A549 (cell line): Measurements from ENCODE around the gene NSMF. TPM values are rescaled to one million over a fixed set of nuclear protein-coding genes. Genes with fewer than 3 reads are reported as not detected.

Experiments used
- ATAC-seq, 2 experiments: fragments of 200-7000 bp in 1 of 2; fragments of >200 bp in 1 of 2; cut with Nextera tagmentation in 1 of 2; cut with Tn5 transposase in 1 of 2; 3 replicates each; pipeline versions ENCODE4 v1.8.0 to v1.9.1; 2018 to 2020; ENCODE audit warnings: mild to moderate bottlenecking in 1 of 2, moderate library complexity in 1 of 2
- CTCF ChIA-PET: fragments of 300-600 bp; sonication (Branson Sonifier 250); formaldehyde crosslinking; extraction: SDS; loops from one replicate; lab custom pipeline; 2021; ENCODE audit warnings: antibody characterized with exemption, inconsistent platforms; lab: Yijun Ruan, JAX
- POLR2A ChIA-PET: fragments of 350-600 bp; formaldehyde crosslinking; extraction: SDS; loops from one replicate; lab custom pipeline; 2021; ENCODE audit warnings: antibody characterized with exemption, inconsistent platforms; lab: Yijun Ruan, JAX
- DNase-seq, 2 experiments: peaks; one replicate each; pipeline versions ENCODE4 v3.0.0 to v3.0.0-alpha.2; 2011 to 2016; ENCODE audit warnings: low read depth in 1 of 2, low spot score in 1 of 2
- FAIRE-seq: peaks from 2 replicates; lab custom pipeline; 2011; peaks lifted over from hg19 to GRCh38; lab: Jason Lieb, UNC
- H3K27ac ChIP-seq, 2 experiments: fragments of >200 bp; sonication (Bioruptor Twin); formaldehyde crosslinking; 3 replicates each; pipeline ENCODE4 v1.5.1; 2016 to 2017
- H3K4me1 ChIP-seq: fragments of >200 bp; sonication (Bioruptor Twin); formaldehyde crosslinking; 3 replicates; pipeline ENCODE4 v1.6.1; 2016
- H3K4me2 ChIP-seq: fragments of >200 bp; sonication (Bioruptor Twin); formaldehyde crosslinking; 3 replicates; pipeline ENCODE4 v1.6.1; 2016
- H3K4me3 ChIP-seq: fragments of >200 bp; sonication (Bioruptor Twin); formaldehyde crosslinking; 3 replicates; pipeline ENCODE4 v1.5.1; 2016
- H3K9me3 ChIP-seq: fragments of >200 bp; sonication (Bioruptor Twin); formaldehyde crosslinking; 3 replicates; pipeline ENCODE4 v1.6.1; 2016
- EHMT2 ChIP-seq: fragments of 200-600 bp; sonication (generic); IDR thresholded peaks from 2 replicates; pipeline ENCODE4 v1.6.1; 2016; ENCODE audit warnings: antibody characterized with exemption, low read depth, mild to moderate bottlenecking, moderate library complexity
- EP300 ChIP-seq, 2 experiments: fragments of >200 bp; sonication (Bioruptor Twin); formaldehyde crosslinking; IDR thresholded peaks; 2 replicates in 1 of 2; 3 replicates in 1 of 2; pipeline ENCODE4 v1.6.1; 2016 to 2017
- FOSL2 ChIP-seq, 2 experiments: fragments of 450-650 bp in 1 of 2; fragments of >200 bp in 1 of 2; sonication (Bioruptor Twin) in 1 of 2; formaldehyde crosslinking; IDR thresholded peaks; 2 replicates each; pipeline versions ENCODE4 v1.5.0 to v1.6.1; 2016 to 2020; ENCODE audit warnings: mild to moderate bottlenecking in 1 of 2, moderate library complexity in 1 of 2
- HEYL ChIP-seq: fragments of 250-450 bp; sonication (Bioruptor Pico); IDR thresholded peaks from 2 replicates; pipeline ENCODE4 v1.8.0; 2021; ENCODE audit warnings: mild to moderate bottlenecking, moderate library complexity
- HOXB5 ChIP-seq: fragments of 250-450 bp; sonication (Bioruptor Pico); IDR thresholded peaks from 2 replicates; pipeline ENCODE4 v1.5.0; 2020; ENCODE audit warnings: mild to moderate bottlenecking, moderate library complexity
- JUN ChIP-seq, 2 experiments: fragments of >200 bp; sonication (Bioruptor Twin); formaldehyde crosslinking; IDR thresholded peaks; 2 replicates in 1 of 2; 3 replicates in 1 of 2; pipeline ENCODE4 v1.6.1; 2016 to 2017
- JUNB ChIP-seq: fragments of >200 bp; sonication (Bioruptor Twin); formaldehyde crosslinking; IDR thresholded peaks from 2 replicates; pipeline ENCODE4 v1.6.1; 2016
- MAZ ChIP-seq: fragments of 150-350 bp; IDR thresholded peaks from 2 replicates; pipeline ENCODE4 v1.6.1; 2014; ENCODE audit warnings: antibody characterized with exemption, low read depth, low read length, borderline replicate concordance
- NR3C1 ChIP-seq: fragments of >200 bp; sonication (Bioruptor Twin); formaldehyde crosslinking; IDR thresholded peaks from 3 replicates; pipeline ENCODE4 v1.6.1; 2017
- POLR2A ChIP-seq: IDR thresholded peaks from 2 replicates; pipeline ENCODE4 v1.6.1; 2012; ENCODE audit warnings: mild to moderate bottlenecking, low read length
- RAD21 ChIP-seq, 2 experiments: fragments of >200 bp in 1 of 2; sonication (Bioruptor Twin) in 1 of 2; formaldehyde crosslinking in 1 of 2; IDR thresholded peaks in 1 of 2; conservative IDR thresholded peaks in 1 of 2; 2 replicates in 1 of 2; 3 replicates in 1 of 2; pipeline ENCODE4 v1.6.1; 2012 to 2018; ENCODE audit warnings: inconsistent platforms in 1 of 2
- RCOR1 ChIP-seq: fragments of 150-350 bp; IDR thresholded peaks from 2 replicates; pipeline ENCODE4 v1.6.1; 2014; ENCODE audit warnings: antibody characterized with exemption, low read length, low read depth
- RFX5 ChIP-seq: fragments of 450-650 bp; IDR thresholded peaks from 2 replicates; pipeline ENCODE4 v1.7.1; 2014; ENCODE audit warnings: antibody characterized with exemption, mild to moderate bottlenecking, moderate library complexity
- SREBF2 ChIP-seq: fragments of 450-650 bp; IDR thresholded peaks from 2 replicates; pipeline ENCODE4 v1.6.1; 2014; ENCODE audit warnings: mild to moderate bottlenecking, moderate library complexity
- TP53 ChIP-seq: fragments of 250-450 bp; sonication (Bioruptor Pico); IDR thresholded peaks from 2 replicates; pipeline ENCODE4 v1.5.0; 2021; ENCODE audit warnings: mild to moderate bottlenecking, moderate library complexity
- WGBS: methylation state at CpG from one replicate; pipeline ENCODE4 v1.1.6; 2017; ENCODE audit errors: missing lambda C conversion rate; 5-methylcytosine and 5-hydroxymethylcytosine counted together
- polyA plus RNA-seq, 4 experiments: library from polyadenylated mRNA; depleted of rRNA in 3 of 4; stranded (reverse); fragments of >200 nt; fragmentation: RNase III in 1 of 4; extraction: RNeasy Plus Mini Kit Qiagen cat#74134 plus additional on column Dnase treatment in 1 of 4; gene quantifications; 2 replicates in 3 of 4; 3 replicates in 1 of 4; pipeline ENCODE4 v1.2.3, GENCODE V29; 2011 to 2017
- TF ChIP-seq, protein P1 (sequence below): fragments of >200 bp; sonication (Bioruptor Twin); formaldehyde crosslinking; IDR thresholded peaks from 3 replicates; pipeline ENCODE4 v1.5.1; 2016
- TF ChIP-seq, protein P2 (sequence below): IDR thresholded peaks from 2 replicates; pipeline ENCODE4 v1.6.1; 2012
- TF ChIP-seq, protein P3 (sequence below): fragments of 250-450 bp; sonication (Bioruptor Pico); IDR thresholded peaks from 2 replicates; pipeline ENCODE4 v1.5.0; 2021; ENCODE audit warnings: mild to moderate bottlenecking, moderate library complexity, borderline replicate concordance
- TF ChIP-seq, protein P4 (sequence below): IDR thresholded peaks from 2 replicates; pipeline ENCODE4 v1.6.1; 2012; ENCODE audit warnings: low read depth, borderline replicate concordance
- TF ChIP-seq, protein P5 (sequence below): fragments of 250-450 bp; sonication (Bioruptor Pico); IDR thresholded peaks from 2 replicates; pipeline ENCODE4 v1.5.0; 2020; ENCODE audit warnings: low read depth, mild to moderate bottlenecking, moderate library complexity
- TF ChIP-seq, protein P6 (sequence below): fragments of >200 bp; sonication (Bioruptor Twin); formaldehyde crosslinking; IDR thresholded peaks from 3 replicates; pipeline ENCODE4 v1.6.1; 2016

Gene NSMF
- polyA plus RNA-seq, 2 of the 4 experiments (the other 2 are of a cell fraction), result 16.0 to 29.2 TPM

DNA sequence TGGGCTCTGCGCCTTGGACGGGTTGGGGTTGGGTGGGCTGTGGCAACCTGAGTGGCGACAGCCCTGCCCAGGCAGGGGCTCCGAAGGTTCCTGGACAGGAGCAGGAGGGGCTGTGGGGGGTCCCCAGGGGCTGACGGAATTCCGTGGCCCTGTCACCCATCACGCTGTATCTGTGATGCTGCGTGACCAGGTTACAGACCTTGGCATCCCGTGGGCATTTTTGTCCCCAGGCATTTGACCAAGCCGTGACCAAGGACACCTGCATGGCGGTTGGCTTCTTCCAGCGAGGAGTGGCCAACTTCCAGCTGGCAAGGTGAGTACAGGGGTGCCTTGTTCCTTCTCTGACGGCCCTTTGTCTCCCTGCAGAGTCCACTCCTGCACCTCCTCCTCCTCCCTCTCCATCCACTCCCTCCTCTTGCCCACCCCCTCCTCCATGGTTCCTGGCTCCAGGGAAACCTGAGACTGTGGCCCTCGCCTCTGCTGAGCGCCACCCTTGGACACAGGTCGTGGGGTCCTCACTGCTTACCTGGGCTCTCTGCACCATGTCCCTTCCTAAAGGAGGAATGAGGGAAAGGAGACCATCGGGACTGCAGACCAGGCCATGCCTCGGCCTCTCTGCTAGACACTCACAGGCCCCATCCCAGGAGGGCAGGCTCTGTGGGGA lies 33.0 kb downstream of the NSMF start (continued):
- TF ChIP-seq HEYL (no peak), EHMT2 (no peak)
- TF ChIP-seq, all 56 proteins: peak for 0

DNA sequence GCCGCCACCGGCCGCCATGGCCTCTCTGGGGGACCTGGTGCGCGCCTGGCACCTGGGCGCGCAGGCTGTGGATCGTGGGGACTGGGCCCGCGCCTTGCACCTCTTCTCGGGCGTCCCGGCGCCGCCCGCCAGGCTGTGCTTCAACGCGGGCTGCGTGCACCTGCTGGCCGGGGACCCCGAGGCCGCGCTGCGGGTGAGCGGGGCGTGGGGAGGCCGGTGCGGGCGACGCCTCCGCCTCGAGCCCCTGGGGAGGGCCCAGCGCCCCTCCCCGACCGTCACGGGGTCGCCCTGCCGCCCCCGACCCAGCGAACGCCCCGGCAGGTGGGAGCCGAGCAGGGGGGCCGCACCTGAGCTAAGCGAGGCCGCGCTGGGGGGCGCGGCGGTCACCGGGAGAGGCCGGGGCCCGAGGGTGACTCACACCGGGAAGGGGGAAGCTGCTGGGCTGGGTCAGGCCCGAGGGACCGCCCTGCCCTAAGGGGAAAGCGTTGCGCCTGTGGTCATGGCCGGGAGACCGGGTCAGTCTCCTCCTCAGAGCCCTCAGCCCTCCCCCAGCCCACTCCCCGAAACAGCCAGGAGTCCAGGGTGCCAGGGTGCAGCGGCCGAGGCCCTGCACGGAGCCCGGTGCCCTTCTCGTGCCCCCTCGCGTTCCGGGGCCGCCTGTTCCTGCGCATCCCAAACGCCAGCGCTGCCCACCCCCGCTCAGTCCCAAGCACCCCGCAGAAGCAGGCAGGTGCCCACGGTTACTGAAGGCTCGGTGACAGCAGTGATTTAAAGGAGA lies 35.4 kb downstream of the NSMF start:
- Histone ChIP-seq H3K4me2 (peak overlapping the region; percentile 90), H3K4me1 (peaks cover 15% of the 10 kb centered on the region; the same call in 2 of the 3 replicates), H3K9me3 (no peaks in the 10 kb centered on the region), H3K27ac (peak overlapping the region; percentile 86 to 94), H3K4me3 (peak overlapping the region; percentile 94)
- POLR2A ChIA-PET, result interaction anchor here (0.6 to 1.7 kb wide), 13 partner anchors 8 to 707 kb away, joined by 3 to 13 read pairs (median 5); partner anchors contain the start of genes ENTPD8, NRARP and NSMF
- DNase-seq, result no peak
- TF ChIP-seq FOSL2 (IDR thresholded peaks at IDR 0.05), result no peak
- peak; percentile 77 for TF ChIP-seq FOSL2 (CRISPR knock-in tag; IDR thresholded peaks at IDR 0.05)
- no peak for TF ChIP-seq SREBF2
- TF ChIP-seq, protein P1, sequence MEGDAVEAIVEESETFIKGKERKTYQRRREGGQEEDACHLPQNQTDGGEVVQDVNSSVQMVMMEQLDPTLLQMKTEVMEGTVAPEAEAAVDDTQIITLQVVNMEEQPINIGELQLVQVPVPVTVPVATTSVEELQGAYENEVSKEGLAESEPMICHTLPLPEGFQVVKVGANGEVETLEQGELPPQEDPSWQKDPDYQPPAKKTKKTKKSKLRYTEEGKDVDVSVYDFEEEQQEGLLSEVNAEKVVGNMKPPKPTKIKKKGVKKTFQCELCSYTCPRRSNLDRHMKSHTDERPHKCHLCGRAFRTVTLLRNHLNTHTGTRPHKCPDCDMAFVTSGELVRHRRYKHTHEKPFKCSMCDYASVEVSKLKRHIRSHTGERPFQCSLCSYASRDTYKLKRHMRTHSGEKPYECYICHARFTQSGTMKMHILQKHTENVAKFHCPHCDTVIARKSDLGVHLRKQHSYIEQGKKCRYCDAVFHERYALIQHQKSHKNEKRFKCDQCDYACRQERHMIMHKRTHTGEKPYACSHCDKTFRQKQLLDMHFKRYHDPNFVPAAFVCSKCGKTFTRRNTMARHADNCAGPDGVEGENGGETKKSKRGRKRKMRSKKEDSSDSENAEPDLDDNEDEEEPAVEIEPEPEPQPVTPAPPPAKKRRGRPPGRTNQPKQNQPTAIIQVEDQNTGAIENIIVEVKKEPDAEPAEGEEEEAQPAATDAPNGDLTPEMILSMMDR, result peak; percentile 5; the same call in 1 of the 3 replicates
- TF ChIP-seq, protein P2, sequence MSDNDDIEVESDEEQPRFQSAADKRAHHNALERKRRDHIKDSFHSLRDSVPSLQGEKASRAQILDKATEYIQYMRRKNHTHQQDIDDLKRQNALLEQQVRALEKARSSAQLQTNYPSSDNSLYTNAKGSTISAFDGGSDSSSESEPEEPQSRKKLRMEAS, result peak; percentile 31; the same call in 1 of the 2 replicates
- TF ChIP-seq JUNB, result no peak
- CTCF ChIA-PET, result interaction anchor here (0.6 to 3.8 kb wide), 31 partner anchors 11 to 137 kb away, joined by 3 to 86 read pairs (median 4); partner anchors contain the start of genes ENTPD8 and NRARP
- WGBS, result 7% methylated on average over 27 of the region's 77 CpGs
- peak; percentile 58 for ATAC-seq
- no peak for FAIRE-seq

DNA sequence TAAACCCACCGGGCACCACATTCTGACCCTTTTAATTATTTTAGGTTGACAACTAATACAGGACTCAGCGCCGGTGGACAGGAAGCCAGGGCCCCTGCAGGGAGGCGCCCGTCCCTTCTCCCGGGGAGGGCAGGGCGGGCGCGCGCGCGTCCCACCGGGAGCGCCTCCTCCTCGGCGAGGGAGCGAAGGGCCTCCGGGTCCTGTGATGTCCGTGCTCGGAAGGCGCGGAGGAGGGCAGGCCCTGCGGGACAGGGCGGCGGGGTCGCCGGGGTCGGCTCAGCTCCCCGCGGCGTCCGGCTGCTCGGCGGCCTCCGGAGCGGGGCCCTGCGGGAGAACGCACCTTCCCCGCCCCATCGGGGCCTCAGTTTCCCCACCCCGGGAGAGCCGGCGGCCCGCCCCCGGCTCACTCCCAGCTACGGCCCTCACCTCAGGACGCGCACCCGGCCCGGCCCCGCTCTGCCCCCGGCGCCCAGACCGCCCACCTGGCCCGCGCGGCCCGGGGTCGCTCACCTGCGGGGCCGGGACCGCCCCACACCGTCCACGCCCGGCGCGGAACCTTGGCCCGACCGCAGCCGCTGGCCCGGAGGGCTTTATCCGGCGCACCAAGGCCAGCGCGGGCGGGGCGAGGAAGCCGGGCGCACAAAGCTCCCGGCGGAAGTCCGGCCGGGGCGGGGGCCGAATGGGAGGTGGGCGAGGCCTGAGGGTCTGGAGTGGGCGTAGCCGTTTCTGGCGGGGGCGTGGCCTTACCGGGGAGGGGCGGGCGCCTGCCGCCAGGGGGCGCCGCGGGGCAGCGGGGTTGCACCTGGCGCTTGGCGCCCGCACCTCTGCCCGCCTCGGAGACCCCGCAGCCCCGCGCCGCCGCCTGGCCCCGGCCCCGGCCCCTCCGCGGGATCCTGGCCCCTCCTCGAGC lies 36.3 kb downstream of the NSMF start, which contains the start of the genes EXD3 and NOXA1:
EXD3 (minus strand) TSS at position 559 of the 910 bp plus-strand sequence. CDS start 27,805 bp downstream, outside the sequence.
NOXA1 (plus strand) TSS at position 790 of the 910 bp plus-strand sequence. CDS start 137 bp downstream, outside the sequence.
- POLR2A ChIA-PET, result interaction anchor here (0.6 to 1.7 kb wide), 14 partner anchors 9 to 707 kb away, joined by 3 to 13 read pairs (median 4); partner anchors contain the start of genes ENTPD8, NRARP and NSMF
- CTCF ChIA-PET, result interaction anchor here (0.6 to 3.8 kb wide), 41 partner anchors 11 to 421 kb away, joined by 3 to 86 read pairs (median 4); partner anchors contain the start of genes ENTPD8, NRARP and TOR4A
- FAIRE-seq, result no peak
- TF ChIP-seq, protein P3, sequence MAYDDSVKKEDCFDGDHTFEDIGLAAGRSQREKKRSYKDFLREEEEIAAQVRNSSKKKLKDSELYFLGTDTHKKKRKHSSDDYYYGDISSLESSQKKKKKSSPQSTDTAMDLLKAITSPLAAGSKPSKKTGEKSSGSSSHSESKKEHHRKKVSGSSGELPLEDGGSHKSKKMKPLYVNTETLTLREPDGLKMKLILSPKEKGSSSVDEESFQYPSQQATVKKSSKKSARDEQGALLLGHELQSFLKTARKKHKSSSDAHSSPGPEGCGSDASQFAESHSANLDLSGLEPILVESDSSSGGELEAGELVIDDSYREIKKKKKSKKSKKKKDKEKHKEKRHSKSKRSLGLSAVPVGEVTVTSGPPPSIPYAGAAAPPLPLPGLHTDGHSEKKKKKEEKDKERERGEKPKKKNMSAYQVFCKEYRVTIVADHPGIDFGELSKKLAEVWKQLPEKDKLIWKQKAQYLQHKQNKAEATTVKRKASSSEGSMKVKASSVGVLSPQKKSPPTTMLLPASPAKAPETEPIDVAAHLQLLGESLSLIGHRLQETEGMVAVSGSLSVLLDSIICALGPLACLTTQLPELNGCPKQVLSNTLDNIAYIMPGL (CRISPR knock-in tag), result no peak
- TF ChIP-seq RAD21 (conservative IDR thresholded peaks at IDR 0.05 in 1 of 2, IDR thresholded peaks at IDR 0.05 in 1 of 2), result peak; percentile 38 to 72; a peak in 4 of 5 replicates
- TF ChIP-seq, protein P2, result peak; percentile 77
- no peak for TF ChIP-seq FOSL2 (IDR thresholded peaks at IDR 0.05)
- peak; percentile 44 for TF ChIP-seq FOSL2 (CRISPR knock-in tag; IDR thresholded peaks at IDR 0.05)
- peak; percentile 75 to 91 for TF ChIP-seq JUN (IDR thresholded peaks at IDR 0.05)
- peak; percentile 57; the same call in 1 of the 2 replicates for TF ChIP-seq HOXB5 (CRISPR knock-in tag)
- TF ChIP-seq NR3C1, result no peak
- TF ChIP-seq EP300 (IDR thresholded peaks at IDR 0.05), result 0 out of 5 replicates have a peak, but pooled peaks of 1 of the 2 experiments have one; percentile 19
- peak; percentile 36; the same call in 1 of the 2 replicates for TF ChIP-seq POLR2A
- peak; percentile 97 for TF ChIP-seq MAZ
- no peak for TF ChIP-seq TP53 (CRISPR knock-in tag)
- TF ChIP-seq, protein P4, sequence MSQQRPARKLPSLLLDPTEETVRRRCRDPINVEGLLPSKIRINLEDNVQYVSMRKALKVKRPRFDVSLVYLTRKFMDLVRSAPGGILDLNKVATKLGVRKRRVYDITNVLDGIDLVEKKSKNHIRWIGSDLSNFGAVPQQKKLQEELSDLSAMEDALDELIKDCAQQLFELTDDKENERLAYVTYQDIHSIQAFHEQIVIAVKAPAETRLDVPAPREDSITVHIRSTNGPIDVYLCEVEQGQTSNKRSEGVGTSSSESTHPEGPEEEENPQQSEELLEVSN, result 0 out of 2 replicates have a peak, but pooled peaks have one; percentile 15
- no peak for TF ChIP-seq RCOR1
- TF ChIP-seq, protein P5, sequence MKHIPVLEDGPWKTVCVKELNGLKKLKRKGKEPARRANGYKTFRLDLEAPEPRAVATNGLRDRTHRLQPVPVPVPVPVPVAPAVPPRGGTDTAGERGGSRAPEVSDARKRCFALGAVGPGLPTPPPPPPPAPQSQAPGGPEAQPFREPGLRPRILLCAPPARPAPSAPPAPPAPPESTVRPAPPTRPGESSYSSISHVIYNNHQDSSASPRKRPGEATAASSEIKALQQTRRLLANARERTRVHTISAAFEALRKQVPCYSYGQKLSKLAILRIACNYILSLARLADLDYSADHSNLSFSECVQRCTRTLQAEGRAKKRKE, result peak; percentile 43; the same call in 1 of the 2 replicates
- TF ChIP-seq, protein P6, sequence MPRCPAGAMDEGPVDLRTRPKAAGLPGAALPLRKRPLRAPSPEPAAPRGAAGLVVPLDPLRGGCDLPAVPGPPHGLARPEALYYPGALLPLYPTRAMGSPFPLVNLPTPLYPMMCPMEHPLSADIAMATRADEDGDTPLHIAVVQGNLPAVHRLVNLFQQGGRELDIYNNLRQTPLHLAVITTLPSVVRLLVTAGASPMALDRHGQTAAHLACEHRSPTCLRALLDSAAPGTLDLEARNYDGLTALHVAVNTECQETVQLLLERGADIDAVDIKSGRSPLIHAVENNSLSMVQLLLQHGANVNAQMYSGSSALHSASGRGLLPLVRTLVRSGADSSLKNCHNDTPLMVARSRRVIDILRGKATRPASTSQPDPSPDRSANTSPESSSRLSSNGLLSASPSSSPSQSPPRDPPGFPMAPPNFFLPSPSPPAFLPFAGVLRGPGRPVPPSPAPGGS, result peak; percentile 62; the same call in 1 of the 3 replicates
- TF ChIP-seq RFX5, result peak; percentile 38; the same call in 1 of the 2 replicates

More for the DNA sequence above, 36.3 kb downstream of the NSMF start, which contains the start of the genes EXD3 and NOXA1:
- H3K4me3 ChIP-seq, result peak within 1 kb of the TSS; percentile 94
- H3K9me3 ChIP-seq, result no peaks in the 10 kb centered on the region
- WGBS, result 3% methylated on average over 7 of the region's 113 CpGs
- H3K4me1 ChIP-seq, result peaks cover 15% of the 10 kb centered on the region; the same call in 2 of the 3 replicates
- peak within 1 kb of the TSS; percentile 90 for H3K4me2 ChIP-seq
- peak; percentile 84 to 90 for ATAC-seq
- peak within 1 kb of the TSS; percentile 90 to 94 for H3K27ac ChIP-seq
- peak; percentile 55 to 96 for DNase-seq
